GM21737 (cell line): ENCODE results near the gene IQGAP3.
A peak's percentile ranks its signal among the peaks of the same experiment; 100 is the strongest.

ENCODE experiments used
- ATAC-seq: cut with Tn5 transposase; IDR thresholded peaks from one replicate; pipeline ENCODE4 v1.9.1; 2021; ENCODE audit warnings: mild to moderate bottlenecking, moderate library complexity; ENCODE audit not compliant: unreplicated experiment

Gene IQGAP3

DNA sequence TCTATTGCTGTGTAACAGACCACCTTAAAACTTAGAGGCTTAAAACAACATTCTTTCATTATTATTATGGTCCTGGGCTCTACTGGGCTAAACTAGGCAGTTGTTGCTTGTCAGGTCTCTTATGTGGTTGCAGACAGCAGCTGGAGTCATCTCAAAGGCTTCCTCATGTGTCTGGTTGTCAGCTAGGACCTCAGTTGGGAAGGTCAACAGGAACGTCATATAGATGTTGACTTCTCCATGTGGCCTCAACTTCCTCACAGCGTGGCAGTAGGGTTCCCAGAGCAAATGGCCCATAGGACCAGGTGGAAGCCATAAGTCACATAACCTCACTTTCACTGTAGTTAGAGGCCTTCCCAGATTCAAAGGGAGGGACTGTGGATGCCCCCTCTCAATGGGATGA, 56.4 kb downstream of the IQGAP3 start:
- ATAC-seq = no peak

DNA sequence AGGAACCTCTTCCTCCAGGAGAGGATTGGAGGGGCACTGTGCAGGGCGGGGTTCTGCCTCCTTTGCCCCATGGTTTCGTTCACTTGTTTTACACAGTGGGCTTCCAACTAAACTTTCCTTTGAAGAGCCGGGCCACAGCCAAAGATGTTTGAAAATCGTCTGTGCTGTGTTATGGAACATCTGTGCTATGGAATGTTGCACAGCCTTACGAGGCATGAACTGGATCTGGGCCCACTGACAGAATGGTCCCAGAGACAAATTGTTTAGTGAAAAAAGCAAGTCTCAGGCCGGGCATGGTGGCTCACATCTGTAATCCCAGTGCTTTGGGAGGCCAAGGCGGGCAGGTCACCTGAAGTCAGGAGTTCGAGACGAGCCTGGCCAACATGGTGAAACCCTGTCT, 59.2 kb downstream of the IQGAP3 start:
- ATAC-seq = no peak

DNA sequence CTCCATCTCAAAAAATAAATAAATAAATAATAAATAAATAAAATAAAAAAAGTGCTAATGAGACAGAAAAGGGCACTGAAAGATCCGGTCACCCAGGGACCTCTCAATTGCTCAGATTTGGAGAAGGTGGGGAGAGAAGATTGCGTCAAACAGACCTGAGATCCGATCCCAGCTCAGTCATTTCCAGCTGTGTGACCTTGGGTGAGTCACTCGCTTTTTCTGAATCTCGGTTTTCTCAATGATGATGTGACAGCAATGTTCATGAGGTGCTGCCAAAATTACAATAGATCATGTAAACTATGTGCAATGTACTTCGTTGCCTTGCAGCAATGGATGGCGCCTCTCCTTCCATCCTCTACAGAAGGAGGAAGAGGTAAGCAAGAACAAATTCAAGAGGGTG, 60.7 kb downstream of the IQGAP3 start:
- ATAC-seq = no peak

- no peak for ATAC-seq
These were observed 61.7 kb downstream of the IQGAP3 start for GRCh38 chr1:156510709-156511108.

DNA sequence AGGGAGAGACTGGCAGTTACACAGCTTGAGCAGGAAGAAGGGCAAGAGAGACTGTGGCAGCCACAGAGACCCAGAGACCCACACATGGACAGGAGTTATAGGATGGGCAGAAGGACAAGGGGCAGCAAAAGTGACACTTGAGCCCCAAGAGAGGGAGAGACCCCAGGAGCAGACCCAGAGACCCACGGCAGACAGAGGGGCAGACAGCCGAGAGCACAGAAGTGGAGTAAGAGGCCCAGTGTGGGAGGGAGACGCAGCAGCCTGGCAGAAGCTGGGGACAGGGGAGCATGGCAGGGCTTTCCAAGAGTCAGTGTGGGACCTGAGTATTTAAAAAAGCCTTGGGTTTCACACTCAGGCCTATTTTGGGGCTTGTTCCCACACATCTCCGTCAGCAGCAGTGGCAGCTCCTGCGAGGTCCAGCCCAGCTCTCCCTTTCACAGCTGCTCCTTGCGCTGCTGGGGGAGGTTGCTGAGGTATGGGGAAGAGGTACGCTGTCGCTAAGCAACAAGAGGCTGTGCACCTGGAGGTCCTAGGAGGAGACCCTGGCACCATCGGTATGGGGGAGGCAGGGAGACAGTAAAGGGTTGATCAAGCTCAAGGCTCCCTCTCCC, 62.8 kb downstream of the IQGAP3 start:
- ATAC-seq = no peak

- ATAC-seq = no peak
These were observed 63.5 kb downstream of the IQGAP3 start for GRCh38 chr1:156508955-156509234.

GRCh38 chr1:156508205-156508954, 64.0 kb downstream of the IQGAP3 start:
- no peak for ATAC-seq

GRCh38 chr1:156506450-156506849, 65.9 kb downstream of the IQGAP3 start:
- ATAC-seq = no peak

GRCh38 chr1:156505679-156506298, 66.6 kb downstream of the IQGAP3 start:
- ATAC-seq = no peak

DNA sequence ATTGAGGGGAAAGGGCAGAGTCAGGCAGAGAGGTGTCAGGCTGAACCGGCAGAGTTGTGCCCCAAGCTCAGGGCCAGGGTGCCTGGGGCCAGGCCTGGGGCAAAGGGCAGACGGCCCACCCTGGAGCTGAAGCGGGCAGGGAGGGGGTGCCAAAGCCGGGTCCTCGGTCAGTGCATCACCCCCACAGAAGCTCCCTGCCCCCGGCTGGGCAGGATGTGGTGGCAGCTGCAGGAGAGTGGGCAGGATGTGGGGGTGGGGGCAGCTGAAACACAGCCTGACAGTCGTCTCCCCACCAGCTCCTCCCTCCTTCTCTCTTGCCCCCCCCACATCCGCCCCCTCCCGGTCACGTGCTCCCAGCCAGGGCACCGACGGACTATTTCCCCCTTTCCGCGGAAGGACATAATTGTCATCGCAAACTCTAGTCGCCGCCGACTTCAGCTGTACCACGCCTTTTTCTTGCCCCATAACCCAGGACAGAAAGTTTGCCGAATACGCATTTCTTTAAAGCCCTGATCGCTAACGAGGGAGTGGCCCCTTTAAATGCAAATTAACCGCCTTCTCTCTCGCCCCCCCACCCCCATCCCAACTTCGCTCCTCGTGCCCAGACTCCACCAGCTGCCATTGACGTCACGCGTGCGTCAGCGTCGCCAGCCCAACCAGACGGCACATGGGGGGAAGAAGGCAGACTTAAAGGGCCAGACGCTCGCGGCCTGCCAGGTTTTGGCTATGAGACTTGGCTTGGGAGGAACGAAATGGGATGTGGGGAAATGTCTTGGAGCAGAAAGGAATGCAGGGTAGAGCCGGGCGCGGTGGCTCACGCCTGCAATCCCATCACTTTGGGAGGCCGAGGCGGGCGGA, 67.3 kb downstream of the IQGAP3 start:
- ATAC-seq = peak; percentile 42

DNA sequence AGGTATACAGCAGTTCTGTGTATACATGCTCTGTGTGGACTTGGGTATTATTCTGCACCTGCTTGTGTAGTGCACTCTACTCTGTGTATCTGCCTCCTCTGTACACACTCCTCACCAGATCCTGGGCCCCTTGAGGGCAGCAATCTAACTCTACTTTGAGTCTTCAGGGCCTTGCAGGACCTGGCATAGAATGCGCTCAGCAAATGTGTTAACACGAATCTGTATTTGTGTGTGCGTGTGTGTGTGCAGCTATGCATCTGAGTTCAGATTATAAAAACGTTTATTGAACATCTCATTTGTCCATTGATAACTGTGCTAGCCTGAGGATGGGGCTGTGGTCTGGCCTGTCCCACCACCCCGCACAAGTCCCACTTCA, 67.9 kb downstream of the IQGAP3 start:
- no peak for ATAC-seq

GRCh38 chr1:156503698-156504437, 68.5 kb downstream of the IQGAP3 start:
- ATAC-seq = no peak

DNA sequence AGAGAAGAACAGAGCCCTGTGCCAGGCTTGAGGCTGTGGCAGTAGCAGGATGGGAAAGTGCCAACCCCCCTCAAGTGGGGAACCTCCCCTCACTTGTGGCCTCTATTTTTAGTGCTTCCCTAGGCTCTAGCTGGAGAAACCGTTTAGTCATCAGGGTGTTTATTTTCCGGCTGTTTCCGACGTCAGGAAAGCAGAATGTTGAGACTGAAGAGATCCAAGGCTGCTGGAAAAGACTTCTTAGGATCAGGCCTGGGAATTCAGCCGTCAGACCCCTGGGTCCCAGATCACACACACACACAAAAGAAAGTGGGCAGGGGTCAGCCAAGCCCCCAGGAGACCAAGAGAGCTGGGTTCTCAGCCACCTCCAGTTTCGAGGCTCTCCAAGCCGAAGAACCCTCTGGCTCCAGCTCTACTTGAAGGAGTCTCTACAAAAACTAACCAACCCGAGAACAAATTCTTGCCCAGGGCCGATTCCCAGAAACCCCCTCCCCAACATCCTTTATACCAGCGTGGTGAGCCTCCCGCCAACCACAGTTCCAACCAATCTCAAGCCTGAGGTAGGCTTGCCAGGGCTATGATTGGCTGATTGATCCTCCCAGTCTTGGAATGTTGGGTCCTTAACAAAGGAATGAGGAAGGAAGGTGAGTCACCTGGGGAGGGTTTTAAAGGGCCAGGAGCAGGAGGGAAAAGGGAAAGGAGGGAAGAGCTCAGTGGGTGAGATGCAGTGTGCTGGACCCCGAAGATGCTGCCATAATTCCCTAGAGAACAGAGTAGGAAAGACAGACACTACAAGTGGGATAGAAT, 69.3 kb downstream of the IQGAP3 start:
- no peak for ATAC-seq

DNA sequence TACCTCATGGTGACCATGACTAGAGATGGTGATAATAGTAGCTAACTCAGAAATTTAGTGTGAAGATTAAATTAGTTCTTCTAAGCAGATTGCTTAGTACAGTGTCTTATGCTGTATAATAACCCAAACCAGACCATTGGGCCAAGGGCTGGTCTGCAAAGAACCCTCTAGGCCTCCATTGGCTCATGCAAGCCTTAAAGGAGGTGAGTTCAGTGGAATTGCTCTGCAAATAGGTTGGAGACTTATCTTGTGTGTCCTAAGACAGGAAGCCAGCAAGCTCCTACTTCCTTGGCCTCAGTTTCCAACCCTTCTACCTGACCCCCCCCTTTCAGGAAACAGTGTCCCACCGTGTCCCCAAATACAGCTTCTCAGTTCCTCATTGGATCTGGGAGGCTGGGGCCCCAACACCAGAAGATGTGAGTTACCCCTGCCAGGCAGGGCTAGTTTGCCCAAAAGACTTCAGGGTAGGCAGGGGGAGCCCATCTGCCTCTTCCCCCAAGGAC, 69.9 kb downstream of the IQGAP3 start:
- ATAC-seq = no peak

- ATAC-seq = peak; percentile 46
These were observed 71.4 kb downstream of the IQGAP3 start for GRCh38 chr1:156500793-156501506.

- ATAC-seq = no peak
These were observed 71.9 kb downstream of the IQGAP3 start, which contains the start of gene MEF2D for GRCh38 chr1:156500543-156500792. Gene MEF2D, minus strand, starts transcription at chr1:156500775. Its CDS starts 17,483 bp downstream, at chr1:156483292.

DNA sequence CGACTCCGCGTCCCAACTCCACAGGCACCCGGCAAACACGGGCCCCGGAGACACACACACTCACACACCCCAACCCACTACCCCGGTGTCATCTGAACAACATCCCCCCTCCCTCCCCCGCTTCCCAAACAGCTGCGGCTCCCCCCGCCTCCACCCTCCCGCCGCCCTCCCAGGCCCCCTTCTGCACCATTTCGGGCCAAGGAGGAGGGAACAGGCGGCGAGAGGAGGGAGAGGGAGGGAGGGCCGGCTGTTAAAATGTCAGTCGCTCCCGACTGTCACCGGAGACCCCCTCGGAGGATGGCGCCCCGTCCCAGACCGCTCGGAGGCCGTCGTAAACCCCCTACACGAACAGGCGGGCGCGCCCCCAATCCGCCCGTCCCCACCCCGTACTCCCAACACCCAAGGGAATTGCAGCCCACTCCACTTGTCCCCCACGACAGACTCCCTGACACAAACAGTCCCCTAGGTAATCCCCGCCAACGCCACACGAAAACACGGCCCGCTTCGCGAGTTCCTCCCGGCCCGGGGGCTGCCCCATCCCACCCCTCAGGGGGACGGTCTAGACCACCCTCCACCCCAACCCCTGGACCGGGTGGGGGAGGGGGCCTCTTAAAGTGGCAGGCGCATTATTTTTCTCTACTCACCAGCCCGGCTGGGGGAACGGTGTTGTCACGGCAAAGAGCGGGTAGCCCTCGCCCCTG, 72.4 kb downstream of the IQGAP3 start:
- ATAC-seq = no peak

DNA sequence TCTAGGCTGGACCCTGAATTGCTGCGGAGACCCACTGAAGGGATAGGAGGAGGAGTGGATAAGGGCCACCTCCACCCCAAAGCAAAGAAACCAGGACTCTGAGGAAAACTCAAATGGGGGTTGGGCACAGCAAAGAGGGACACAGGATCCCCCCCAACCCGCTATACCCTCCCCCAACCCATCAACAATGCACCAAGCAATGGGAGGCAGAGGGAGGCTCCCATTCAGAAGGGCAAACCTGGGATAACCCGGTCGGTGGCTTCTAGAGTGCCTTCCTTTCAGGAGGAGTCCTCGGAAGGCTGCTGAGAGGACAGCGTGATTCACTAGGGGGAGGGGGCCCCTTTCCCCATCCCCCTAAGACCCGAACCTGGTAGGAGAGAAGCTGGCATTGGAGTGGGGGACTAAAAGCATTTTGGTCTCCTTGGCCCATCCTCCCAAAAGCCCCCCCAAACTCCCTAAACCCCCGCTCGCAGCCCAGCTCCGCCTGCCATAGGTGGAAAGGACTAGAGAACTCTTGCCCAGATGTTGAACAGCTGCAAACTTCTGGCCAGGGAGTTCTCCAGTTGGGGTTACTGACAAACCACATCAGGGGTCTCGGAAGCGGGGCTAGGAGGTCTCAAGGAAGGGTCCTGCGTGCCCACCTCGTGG, 73.0 kb downstream of the IQGAP3 start:
- no peak for ATAC-seq
